HT-29 (cell line): ENCODE measurements around the gene EHD4. TPM values are rescaled to one million over a fixed set of nuclear protein-coding genes. Genes with fewer than 3 reads are reported as not detected.
A peak's percentile ranks its signal among the peaks of the same experiment; 100 is the strongest.

Experiments used
- DNase-seq: peaks from one replicate; pipeline ENCODE4 v3.0.0-alpha.2; 2015; ENCODE audit warnings: low spot score
- total RNA-seq: library from RNA; depleted of rRNA; stranded (reverse); fragments of >200 nt; shearing (Covaris generic); gene quantifications from 2 replicates; pipeline ENCODE4 v1.2.3, GENCODE V29; 2014; rRNA removed

Gene EHD4
- total RNA-seq: 54.2 and 60.6 TPM in 2 replicates

DNA sequence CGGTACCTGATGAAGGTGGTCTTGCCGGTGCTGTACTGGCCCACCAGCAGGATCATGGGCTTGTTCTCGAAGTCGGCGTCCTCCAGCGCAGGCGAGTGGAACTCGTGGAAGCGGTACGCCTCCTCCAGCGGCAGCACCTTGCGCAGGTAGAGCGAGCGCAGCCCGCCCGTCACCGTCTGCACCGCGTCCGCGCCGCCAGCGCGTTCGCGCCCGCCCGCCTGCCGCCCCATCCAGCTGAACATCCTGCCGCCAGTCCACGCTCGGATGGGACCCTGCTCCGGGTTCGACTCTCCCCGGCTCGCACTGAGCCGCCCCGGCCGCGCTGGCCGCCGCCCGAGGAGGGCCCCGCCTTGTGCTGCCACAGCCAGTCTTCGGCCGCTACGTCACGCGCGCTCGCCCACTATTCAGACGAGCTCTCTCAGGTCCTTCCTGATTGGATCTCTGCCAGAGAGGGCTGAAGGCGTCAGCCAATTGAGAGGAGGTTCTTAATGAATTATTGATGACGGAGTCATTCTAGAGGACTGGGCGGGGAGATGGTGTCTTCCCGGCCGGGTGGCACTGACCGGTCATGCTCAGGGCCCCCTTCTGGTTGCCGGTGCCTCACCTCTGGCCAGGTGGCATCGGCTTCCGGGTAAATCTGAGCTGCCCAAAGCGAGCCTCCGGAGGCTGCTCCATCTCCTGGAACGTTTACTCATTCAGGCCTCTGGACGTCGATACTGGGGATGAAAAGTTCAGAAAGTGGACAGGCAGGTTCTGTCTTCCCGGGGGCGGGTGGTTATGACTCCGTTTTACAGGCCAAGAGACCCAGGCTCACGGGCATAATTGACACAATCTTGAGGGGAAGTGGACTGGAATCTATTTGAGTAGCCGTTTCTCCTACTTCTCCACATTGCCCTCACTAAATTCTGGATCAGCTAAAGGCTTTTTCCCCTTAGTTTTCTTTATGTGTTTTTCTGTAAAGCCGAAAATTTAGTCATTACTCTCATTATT lies at the start of gene EHD4:
Gene EHD4 (minus strand): TSS at position 305 of the 990 bp plus-strand sequence. CDS start 63 bp downstream, at position 242.
- peak; percentile 100 for DNase-seq

DNA sequence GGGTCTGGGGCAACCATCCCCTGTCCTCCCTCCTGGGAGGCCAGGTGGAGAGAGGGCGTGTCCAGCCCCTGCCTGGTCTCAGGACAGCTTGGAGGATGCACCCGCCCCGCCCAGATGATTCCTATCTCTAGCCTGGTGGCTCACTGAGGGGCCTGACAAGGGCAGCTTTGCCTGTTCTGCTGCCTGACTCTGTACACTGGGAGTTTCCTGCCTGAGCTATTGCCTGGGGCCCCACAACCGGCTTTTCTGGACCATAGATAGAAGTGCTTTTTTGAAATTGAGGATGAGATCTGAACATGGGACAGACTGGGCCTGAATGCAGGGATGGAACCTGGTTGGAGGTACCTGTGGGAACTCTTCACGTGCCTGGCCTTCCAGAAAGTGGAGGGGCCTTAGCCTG lies 49.2 kb upstream of the EHD4 start:
- DNase-seq: no peak

DNA sequence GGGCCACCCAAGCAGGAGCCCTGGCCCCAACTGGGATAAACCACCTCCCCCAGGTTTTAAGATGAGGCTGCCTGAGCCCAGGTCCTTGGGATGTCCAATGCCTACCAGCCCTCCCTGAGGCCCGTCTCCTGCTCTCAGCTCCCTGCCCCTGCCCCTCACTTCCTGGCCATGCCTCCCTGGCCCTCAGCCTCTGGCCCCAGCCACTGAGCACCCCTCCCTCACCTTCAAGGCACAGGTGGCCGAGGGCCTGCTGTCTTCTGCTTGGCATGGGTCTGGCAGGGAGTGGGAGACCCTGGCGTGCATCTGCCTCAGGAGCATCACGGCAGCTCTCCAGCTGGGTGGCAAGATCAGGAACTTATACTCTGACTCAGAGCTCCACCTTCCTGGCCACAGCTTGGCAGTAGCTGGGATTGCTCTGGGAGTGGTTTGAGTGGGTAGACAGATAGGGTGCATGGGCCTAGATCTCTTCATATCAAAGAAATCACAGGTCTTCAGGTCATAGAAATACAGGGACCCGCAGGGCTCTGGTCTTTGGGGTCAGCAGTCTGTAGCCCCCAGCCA lies 48.4 kb upstream of the EHD4 start, which contains the start of gene PLA2G4E:
Gene PLA2G4E (minus strand): TSS at position 330 of the 561 bp plus-strand sequence. CDS start 12 bp downstream, at position 318.
- DNase-seq: no peak

DNA sequence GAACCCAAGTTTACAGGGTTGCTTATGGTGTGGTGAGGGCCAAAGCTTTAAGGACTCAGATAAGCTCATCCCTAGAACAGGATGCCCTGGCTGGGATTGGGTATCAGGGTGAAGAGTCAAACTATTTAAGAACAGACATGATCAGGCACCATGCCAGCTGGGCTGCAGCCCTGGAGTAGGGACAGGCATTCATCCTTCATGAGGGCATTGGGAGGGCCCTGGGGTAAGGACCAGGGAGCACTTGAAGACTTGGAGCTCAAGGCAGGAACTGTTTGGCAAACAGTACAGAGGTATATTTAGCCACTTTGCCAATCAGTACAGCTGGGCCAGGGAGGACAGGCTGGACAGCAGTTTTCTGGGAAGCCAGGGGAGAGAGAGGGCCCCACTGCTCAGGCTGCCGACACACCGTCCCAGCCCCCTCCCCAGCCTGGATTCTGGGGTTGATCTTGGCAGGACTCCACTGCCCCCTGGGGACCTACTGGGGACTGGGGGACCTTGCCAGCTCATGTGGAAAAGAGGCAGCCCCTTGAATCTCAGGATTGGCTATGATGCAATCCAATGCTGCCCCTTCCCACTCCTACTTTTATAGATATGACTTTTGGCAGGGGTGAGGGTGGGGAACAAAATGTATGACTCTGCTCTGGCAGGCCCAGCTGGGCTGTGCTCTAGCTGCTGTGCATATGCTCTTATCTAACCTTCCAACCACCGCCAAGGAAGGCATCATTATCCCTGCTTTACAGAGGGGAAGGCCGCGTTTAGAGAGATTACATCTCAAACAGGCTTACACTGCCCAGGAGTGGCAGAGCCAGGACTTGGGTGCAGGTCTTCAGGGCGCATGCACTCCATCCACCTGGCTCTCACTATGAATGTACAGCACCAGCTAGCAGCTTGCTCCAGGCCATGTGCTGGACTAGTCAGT lies 46.2 kb upstream of the EHD4 start:
- DNase-seq: no peak

DNA sequence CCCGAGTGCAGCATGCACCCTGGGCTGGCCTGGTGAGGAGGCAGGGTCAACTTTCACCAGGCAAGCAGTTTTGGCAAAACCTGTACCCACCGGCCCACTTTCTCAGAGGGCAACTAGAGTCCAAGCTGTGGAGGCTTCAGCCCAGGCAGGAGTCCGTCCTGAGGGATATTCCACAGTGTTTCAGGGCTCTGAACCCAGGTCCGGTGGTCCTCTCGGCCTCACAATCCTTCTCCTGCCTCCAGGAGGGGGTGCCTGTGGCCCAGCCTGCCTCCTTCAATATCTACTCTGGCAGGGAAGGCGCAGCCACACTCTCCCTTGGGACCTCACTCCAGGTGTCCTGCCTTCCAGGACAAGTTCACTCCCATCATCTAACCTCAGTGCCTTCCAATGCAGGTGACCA lies 44.6 kb upstream of the EHD4 start:
- DNase-seq: no peak

DNA sequence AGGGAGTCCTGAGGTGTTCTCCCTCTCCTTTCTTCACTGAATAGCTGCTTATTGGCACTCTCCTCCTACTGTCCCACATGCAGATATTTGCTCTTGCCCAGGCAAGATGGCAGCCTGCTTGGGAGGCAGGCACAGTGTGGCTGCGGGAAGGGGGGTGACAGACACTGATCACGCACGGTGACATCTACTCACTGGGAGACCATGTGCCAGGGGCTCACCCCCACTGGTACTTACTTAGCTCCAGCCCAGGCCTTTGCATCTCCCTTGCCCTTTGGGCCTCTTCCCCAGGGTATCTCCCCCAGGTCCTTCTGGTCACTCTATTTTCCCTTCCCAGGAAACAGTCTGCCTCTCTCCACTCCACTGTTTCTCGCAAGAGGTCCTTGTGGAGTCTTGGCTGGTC lies 42.0 kb upstream of the EHD4 start:
- no peak for DNase-seq

DNA sequence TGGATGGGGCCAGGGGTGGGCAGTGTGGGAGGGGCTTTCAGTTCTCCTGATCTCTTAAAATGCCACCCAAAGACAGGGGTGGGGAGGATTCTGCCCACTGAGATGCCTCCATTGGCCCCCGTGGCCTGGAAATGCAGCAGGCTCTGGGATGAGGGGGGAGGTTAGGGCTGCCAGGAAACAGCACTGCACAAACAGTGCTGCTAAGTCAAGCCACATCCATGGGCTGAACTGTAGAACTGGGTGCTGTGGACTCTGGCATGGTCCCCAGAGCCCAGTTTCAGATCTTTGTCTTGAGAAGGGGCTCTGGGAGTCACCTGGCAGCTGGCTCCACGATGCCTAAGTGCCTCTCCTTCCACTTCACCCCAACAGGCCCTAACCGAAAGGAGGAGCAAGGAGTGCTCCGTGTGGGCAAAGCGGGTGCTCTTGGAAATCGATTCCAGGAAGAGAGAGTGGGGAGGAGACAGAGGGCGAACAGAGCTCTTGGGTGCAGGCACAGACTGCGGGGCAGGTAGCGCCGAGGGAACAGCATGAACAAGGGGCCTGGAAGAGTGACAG lies 40.6 kb upstream of the EHD4 start:
- DNase-seq: no peak

DNA sequence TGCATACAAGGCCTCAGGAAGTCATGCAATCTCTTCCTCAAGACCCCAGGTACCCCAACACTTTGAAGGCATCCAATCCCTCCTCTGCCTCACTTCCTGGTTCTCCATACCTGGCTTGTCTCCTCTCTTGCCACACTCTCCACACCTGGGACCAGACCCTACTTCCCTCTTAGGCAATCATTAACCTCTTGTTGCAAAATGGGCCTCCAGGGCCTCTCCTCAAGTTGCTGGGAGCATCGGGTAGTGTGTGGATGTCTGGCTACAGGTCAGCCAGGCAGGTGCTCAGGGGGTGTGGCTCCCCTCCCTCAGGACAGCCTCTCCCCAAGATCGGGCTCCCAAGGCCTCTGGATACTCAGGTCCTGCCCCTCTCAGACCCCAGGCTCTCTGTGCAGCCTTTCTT lies 39.9 kb upstream of the EHD4 start:
- DNase-seq: peak; percentile 77

DNA sequence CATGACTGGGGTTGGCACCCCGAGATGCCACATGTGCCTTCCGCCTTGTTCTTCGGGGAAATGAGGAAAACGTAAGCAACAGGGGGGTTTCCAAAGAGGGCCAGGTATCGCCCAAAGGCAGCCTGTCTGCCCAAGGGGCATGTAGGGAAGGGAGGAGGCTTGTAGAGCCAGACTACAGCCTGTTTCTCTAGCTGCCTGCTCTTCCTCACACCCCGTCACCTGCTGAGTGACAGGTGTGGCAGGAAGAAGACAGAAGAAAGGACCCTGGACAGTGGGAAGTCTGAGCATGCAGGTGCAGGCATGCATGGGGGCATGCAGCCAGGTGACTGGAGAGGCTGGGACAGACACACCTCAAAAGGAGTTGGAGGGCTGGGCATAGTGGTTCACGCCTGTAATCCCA lies 38.7 kb upstream of the EHD4 start:
- DNase-seq: no peak

DNA sequence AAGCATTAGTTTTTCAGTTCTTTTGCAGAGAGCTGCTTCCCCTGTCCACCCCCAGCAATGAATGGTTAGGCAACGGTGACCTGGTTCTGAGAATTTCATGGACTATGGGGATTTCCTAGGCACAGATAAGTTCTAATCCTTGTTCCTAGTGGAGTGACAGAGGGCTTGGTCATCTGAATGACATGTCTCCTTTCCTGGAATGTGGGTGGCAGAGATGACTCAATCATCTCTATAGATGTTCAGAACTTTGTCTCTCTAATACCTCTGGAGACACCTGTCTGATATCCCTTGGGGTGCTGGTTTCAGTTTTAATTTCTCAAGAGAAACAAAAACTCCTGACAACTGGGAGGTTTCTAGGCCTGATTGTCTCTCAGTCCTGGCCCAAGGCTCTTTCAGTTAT lies 38.1 kb upstream of the EHD4 start:
- DNase-seq: no peak

DNA sequence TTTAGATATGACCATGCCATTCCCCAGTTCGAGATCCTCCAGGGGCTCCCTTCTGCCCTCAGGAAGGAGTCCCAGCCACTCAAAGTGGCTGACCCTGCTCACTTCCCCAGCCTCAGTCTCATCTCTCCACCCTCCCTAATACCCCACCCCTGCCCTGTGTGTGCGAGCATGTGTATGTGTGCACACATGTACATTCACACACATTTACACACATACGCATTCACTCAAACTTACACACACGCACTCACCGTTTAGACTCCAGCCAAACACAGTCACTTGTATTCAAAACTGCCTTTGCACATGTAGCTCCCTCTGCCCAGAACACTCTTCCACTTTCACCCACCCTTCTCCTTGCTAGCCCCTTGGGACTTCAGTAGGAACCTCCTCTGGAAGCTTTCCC lies 37.1 kb upstream of the EHD4 start:
- DNase-seq: no peak

DNA sequence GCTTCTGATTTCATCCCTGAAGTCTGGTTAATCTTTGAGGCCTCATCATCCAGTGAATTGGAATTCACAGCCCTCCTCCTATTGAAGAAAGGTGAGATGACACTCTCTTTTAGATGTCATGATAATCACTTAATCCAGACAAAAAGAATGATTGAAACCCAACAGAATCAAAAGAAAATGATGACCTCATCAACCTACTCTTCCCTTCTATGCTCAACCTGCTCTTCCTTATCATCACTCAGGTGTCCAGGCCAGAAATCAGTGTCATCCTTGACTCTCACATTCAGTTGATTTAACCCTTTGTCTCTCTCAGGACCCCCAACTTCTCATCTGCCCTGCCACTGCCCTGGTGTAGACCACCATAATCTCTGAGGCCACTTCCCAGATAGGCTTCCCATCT lies 36.7 kb upstream of the EHD4 start:
- DNase-seq: no peak

DNA sequence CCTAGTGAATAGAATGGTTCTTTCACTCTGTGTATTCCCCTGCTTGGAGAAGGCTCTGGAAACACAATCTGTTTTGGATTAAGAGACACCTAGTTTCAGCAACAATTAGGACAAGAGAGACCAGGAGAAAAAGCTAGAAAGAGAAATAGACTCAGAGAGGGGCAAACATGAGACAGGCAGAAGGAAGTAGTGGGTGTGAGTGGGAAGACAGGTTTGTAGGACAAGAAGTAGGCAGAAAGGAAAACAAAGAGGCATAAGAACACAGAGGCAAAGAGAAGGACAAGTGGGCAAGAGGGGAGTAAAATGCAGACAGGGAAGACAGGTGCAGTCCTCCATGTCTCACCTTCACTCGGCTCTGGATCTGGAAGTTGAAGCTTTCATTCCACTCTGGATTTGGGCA lies 35.0 kb upstream of the EHD4 start:
- no peak for DNase-seq

DNA sequence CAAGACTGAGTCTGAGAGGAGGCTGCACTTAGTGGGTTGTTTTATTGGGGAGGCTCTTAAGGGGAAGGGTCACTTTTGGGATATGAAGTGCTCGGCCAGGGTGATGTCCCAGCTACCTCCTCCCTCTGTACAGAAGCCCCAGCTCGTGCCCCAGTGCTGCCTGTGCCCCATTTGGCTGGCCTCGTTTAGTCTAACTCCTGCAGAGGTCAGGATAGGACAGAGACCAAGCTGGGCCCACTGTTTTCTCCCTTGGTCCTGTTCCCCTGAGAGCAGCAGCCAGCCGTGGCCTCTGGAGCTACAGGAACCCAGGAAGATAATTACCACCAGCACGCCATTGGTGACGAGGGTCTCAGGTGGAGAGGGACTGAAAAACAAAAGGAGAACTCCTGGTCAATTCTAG lies 30.0 kb upstream of the EHD4 start:
- DNase-seq: no peak

DNA sequence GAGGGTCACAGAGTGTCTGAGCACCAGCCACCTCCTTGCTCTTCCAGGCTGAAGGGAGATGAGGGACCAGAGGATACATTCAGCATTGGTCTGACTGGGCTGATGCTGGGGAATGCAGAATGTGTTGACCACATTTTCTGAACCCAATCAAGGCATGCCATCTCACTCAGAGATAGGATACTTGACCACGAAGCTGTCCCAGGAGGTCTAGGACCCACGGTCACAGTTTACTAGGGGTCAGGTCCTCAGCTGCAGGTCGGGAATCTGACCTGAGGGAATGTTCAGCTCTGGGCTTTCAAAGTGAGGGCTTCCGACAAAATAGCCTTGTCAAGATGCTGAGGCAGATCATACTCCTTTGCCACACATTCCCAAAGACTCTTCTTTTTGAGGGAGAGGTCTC lies 28.9 kb upstream of the EHD4 start:
- no peak for DNase-seq

DNA sequence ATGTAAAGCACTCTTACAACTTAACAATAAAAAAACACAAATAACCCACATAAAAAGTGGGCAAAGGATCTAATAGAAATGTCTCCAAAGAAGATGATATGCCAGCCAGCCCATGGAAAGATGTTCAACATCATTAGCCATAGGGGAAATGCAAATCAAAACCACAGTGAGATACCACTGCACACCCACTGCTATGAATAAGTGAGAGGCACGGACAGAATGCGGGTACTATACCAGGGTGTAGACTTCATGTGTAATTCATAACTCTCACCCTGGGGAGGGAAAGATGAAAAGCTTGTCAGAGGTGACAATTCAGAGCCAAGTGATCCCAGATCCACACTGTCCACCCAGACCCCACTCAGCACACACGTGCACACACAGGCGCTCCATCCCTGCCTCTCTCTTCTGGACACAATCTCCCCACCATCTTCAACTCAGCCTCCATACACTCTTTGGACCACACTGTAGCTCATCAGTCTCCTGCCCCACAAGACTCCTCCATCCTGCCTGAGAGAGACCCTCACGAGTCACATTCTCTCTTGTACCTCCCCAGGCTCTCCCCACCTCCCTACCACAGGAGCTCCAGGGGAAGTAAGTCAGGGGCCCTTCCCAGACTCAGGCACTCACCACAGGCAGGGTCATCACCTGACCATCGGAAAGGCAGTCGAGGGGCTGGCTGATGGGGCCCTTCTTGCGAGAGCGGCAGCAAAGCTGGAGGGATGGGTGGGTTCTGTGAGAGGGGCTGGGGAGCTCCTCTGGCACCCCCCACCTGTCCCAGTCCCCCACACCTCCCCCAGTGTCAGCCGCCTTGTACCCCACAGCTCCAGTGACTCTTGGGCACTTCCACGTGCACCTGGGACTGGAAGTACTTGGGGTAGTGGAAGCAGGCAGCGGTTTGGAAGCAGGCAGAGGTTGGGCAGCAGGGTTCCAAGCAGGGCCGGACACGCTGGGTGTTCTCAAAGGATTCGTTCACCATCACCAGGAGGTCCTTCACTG lies 27.2 kb upstream of the EHD4 start:
- no peak for DNase-seq

DNA sequence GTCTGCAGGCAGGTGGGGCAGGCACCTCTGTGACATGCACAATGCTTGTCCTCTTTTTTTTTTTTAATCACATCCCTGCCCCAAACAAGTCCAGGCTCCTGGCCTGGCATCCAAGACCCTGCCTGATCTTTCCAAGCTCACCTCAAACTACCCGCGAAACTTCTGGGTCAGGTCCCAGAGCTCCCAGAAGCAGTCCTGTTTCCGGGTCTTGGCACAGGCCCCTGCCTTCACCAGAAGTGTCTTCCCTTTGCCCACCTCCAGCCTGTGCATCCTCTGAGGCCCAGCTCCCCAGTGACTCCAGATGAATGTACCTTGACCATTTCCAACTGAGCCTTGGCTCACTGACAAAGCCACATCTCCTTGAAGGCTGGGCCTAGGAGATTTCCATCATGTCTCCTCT lies 25.5 kb upstream of the EHD4 start:
- DNase-seq: no peak

DNA sequence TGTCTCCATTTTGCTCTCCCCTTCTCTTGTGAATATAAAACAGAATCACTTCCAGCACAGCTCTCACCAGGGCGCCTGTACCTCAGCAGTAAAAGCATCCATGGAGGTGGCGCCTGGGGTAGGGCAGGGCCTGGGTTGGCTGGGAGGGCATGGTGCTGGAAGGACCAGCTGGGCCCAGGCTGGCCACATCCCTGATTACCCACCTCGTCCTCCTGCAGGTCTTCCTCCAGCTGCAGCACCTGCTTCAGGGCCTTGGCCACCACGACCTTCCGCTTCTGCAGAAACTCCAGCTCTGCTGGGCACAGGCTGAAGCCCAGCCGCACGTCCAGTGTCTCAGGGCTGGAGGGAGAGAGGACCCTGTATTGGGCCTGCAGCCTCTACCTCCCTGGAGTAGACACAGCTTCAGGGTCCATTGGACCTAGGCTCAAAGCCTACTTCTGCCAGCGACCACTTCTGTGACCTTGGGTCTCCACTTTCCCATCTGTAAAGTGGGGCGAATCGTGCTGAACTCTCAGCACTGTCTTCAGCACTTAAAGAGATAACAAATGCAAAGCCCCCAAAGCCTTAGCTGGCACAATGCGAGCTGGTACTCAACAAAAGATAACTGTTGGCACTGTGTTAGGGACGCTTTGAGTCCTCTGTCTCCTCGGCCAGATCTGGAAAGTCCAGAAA lies 24.7 kb upstream of the EHD4 start:
- no peak for DNase-seq

DNA sequence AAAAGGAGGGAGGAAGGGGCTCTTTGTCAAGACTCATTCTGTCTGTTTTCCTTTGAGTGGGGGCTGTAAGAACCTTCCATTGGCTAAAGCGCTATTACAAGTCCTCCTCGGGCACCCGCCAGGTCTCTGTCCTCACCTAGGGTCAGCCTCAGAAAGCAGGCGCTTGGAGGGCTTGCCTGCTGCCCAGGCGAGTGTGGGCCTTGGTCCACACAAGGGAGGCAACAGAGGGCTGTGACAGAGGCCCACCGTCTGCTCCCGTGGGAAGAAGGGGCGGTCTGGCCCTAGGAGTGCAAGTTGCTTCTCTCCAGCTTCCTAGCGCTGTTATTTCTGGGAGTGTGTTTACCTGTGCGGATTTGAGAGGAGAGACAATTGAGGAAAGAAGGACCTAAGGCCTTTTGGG lies 24.0 kb upstream of the EHD4 start:
- DNase-seq: no peak

DNA sequence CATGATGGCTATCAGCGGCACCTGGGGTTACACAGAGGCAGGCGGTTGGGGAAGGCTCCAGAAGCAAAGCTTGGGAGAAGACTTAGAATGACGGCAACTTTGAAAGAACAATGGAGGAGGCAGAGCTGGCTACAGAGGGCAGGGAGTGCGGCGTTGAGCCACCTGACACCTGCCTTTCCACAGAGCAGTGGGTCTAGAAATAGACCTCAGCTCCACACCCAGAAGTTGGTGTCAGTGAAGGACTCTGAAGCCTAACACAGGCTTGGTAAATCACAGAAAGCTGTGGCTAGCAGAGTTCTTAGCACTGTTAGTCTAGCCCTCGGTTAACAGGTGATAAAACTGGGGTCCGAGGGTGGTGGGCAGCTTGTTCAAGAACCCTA lies 23.1 kb upstream of the EHD4 start:
- no peak for DNase-seq
